Mucosa of descending colon (tissue), 3 donors: ENCODE data around the gene MCM3AP. TPM values are rescaled to one million over a fixed set of nuclear protein-coding genes. Genes with fewer than 3 reads are reported as not detected.
A peak's percentile ranks its signal among the peaks of the same experiment; 100 is the strongest.

Experiments used
- ATAC-seq: fragments of 200-7000 bp; cut with Tn5 transposase; one replicate; pipeline ENCODE4 v1.9.1; 2020; ENCODE audit warnings: mild to moderate bottlenecking, moderate library complexity
- DNase-seq, 3 donors: peaks; one replicate each; pipeline ENCODE4 v3.0.0-alpha.2; 2020
- H3K36me3 ChIP-seq: fragments of 200-600 bp; one replicate; pipeline ENCODE4 v1.8.0; 2021; ENCODE audit warnings: low read depth, mild to moderate bottlenecking
- H3K4me1 ChIP-seq: fragments of 200-600 bp; one replicate; pipeline ENCODE4 v1.8.0; 2021; ENCODE audit warnings: low read depth, mild to moderate bottlenecking
- H3K4me3 ChIP-seq: fragments of 200-600 bp; one replicate; pipeline ENCODE4 v1.8.0; 2021; ENCODE audit warnings: mild to moderate bottlenecking
- H3K9me3 ChIP-seq: fragments of 200-600 bp; one replicate; pipeline ENCODE4 v1.8.0; 2021; ENCODE audit warnings: mild to moderate bottlenecking
- CTCF ChIP-seq: fragments of 200-600 bp; IDR thresholded peaks from one replicate; pipeline ENCODE4 v1.8.0; 2022; ENCODE audit warnings: antibody characterized with exemption, mild to moderate bottlenecking
- intact Hi-C, 2 donors: fragments of 100-400 bp; cut with DNase I in 1 of 2; cut with micrococcal nuclease in 1 of 2; formaldehyde crosslinking; loops; one replicate each; pipeline versions ENCODE4 v1.11.0 to v1.11.1; 2022; cut with DNase I, micrococcal nuclease
- total RNA-seq, 3 donors: library from RNA; stranded (reverse); fragmentation: NEBNext Ultra II Directional in 2 of 3; extraction: Animal tissue kit (Norgen Biotek cat#: 25700) in 2 of 3; gene quantifications; one replicate each; pipeline versions ENCODE4 v1.2.1 to v1.2.4, GENCODE V29; 2021 to 2023
- donor health status: DM: no; HTN: no; CAD: no; lungs with moderate emphysema.
- donor health status: DM: no; HTN: no; CAD: no.
- donor health status: DM: no; HTN: yes; CAD: no.

MCM3AP gene
- total RNA-seq, 3 donors from 2014 or later: 90.9 to 109 (median 98.1) TPM

GRCh38 chr21:46193829-46194373 is 91.5 kb downstream of the MCM3AP start:
- intact Hi-C loops: no loop called here
- Histone ChIP-seq H3K4me3 (no peak overlapping the region), H3K9me3 (no peaks in the 10 kb centered on the region), H3K4me1 (no peaks in the 10 kb centered on the region), H3K36me3 (no peaks in the 10 kb centered on the region)
- peak in 2 of 3 donors; percentile 5 to 34 for DNase-seq
- TF ChIP-seq CTCF: no peak
- ATAC-seq: no peak

GRCh38 chr21:46191686-46192575 is 93.5 kb downstream of the MCM3AP start:
- intact Hi-C loops: no loop called here
- Histone ChIP-seq H3K9me3 (no peaks in the 10 kb centered on the region), H3K4me1 (no peaks in the 10 kb centered on the region), H3K4me3 (no peak overlapping the region), H3K36me3 (no peaks in the 10 kb centered on the region)
- no peak for TF ChIP-seq CTCF
- ATAC-seq (no peak), DNase-seq (peak in 1 of 3 donors; percentile 17)

- DNase-seq: peak in 1 of 3 donors; percentile 22
- Histone ChIP-seq H3K4me3 (no peak overlapping the region), H3K9me3 (no peaks in the 10 kb centered on the region), H3K36me3 (no peaks in the 10 kb centered on the region), H3K4me1 (no peaks in the 10 kb centered on the region)
- TF ChIP-seq CTCF: no peak
- ATAC-seq: peak; percentile 32
- intact Hi-C loops: no loop called here
Observed at GRCh38 chr21:46191257-46191685, 94.1 kb downstream of the MCM3AP start.

DNA sequence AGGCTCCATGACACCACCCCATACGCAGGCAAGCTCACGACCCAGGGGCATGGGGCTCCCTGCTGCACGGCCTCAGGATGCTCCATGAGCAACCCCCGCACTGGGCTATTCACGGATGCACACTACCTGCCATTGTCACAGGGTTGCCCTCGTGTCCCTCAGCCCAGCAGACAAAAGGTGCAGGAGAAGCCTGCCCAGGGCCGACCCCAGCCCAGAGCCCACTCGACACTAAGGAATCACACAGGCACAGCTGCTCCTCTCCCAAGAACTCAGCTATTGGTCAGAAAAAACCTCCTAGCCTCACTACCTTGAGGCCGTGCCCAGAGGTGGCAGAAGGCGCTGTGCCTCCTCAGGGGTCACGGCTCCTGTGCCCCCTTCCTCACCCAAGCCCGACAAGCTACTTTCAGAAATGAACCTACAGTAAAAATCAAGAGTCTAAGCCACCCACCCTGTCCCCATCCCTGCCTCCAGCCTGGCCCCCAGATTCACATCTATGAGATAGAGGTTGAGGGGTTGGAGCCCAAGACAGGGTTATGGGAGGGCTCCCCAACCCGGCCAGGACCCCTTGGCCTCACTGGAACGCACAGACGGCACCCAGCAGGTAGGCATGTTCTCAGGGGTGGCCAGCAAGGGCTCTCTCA is 94.8 kb downstream of the MCM3AP start:
- no peak overlapping the region for H3K4me3 ChIP-seq
- TF ChIP-seq CTCF: no peak
- intact Hi-C loops: no loop called here
- ATAC-seq (no peak), DNase-seq (peak in 1 of 3 donors; percentile 14)
- H3K9me3 ChIP-seq: no peaks in the 10 kb centered on the region
- no peaks in the 10 kb centered on the region for H3K36me3 ChIP-seq
- no peaks in the 10 kb centered on the region for H3K4me1 ChIP-seq

DNA sequence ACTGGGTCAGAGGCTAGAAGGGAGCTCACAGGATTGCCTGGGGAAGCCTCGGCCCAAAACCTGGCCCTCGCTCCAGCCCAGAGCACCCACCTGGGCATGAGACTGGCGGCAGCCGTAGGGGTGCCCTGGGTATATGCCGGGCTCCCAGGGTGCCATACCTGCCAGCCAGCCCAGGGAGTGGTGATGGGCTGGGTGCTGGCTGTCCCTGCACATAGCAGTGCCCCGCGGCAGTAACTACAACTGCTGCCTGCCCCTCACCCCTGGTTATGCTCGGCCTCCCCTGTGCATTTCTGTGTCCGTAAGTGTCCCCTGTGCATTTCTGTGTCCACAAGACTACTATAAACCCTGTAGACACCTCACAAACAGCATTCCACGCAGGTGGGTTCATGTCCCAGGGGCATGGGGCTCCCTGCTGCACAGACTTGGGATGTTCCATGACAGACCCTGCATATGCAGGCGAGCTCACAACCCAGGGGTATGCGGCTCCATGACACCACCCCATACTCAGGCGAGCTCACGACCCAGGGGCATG is 95.4 kb downstream of the MCM3AP start:
- TF ChIP-seq CTCF: no peak
- peak in 1 of 3 donors; percentile 15 for DNase-seq
- Histone ChIP-seq H3K36me3 (no peaks in the 10 kb centered on the region), H3K4me1 (peaks cover 2% of the 10 kb centered on the region), H3K9me3 (no peaks in the 10 kb centered on the region), H3K4me3 (no peak overlapping the region)
- ATAC-seq: peak; percentile 2
- intact Hi-C loops: no loop called here
